Mucosa of descending colon (tissue), 3 donors: ENCODE data around the gene UBTF. TPM values are rescaled to one million over a fixed set of nuclear protein-coding genes. Genes with fewer than 3 reads are reported as not detected.

Experiments
- ATAC-seq: fragments of 200-7000 bp; cut with Tn5 transposase; one replicate; pipeline ENCODE4 v1.9.1; 2020; ENCODE audit warnings: mild to moderate bottlenecking, moderate library complexity
- DNase-seq, 3 donors: peaks; one replicate each; pipeline ENCODE4 v3.0.0-alpha.2; 2020
- H3K36me3 ChIP-seq: fragments of 200-600 bp; one replicate; pipeline ENCODE4 v1.8.0; 2021; ENCODE audit warnings: low read depth, mild to moderate bottlenecking
- H3K4me1 ChIP-seq: fragments of 200-600 bp; one replicate; pipeline ENCODE4 v1.8.0; 2021; ENCODE audit warnings: low read depth, mild to moderate bottlenecking
- H3K4me3 ChIP-seq: fragments of 200-600 bp; one replicate; pipeline ENCODE4 v1.8.0; 2021; ENCODE audit warnings: mild to moderate bottlenecking
- H3K9me3 ChIP-seq: fragments of 200-600 bp; one replicate; pipeline ENCODE4 v1.8.0; 2021; ENCODE audit warnings: mild to moderate bottlenecking
- CTCF ChIP-seq: fragments of 200-600 bp; IDR thresholded peaks from one replicate; pipeline ENCODE4 v1.8.0; 2022; ENCODE audit warnings: antibody characterized with exemption, mild to moderate bottlenecking
- intact Hi-C, 2 donors: fragments of 100-400 bp; cut with DNase I in 1 of 2; cut with micrococcal nuclease in 1 of 2; formaldehyde crosslinking; loops; one replicate each; pipeline versions ENCODE4 v1.11.0 to v1.11.1; 2022; cut with DNase I, micrococcal nuclease
- total RNA-seq, 3 donors: library from RNA; stranded (reverse); fragmentation: NEBNext Ultra II Directional in 2 of 3; extraction: Animal tissue kit (Norgen Biotek cat#: 25700) in 2 of 3; gene quantifications; one replicate each; pipeline versions ENCODE4 v1.2.1 to v1.2.4, GENCODE V29; 2021 to 2023
- donor health status: DM: no; HTN: no; CAD: no; lungs with moderate emphysema.
- donor health status: DM: no; HTN: no; CAD: no.
- donor health status: DM: no; HTN: yes; CAD: no.

UBTF gene
- total RNA-seq, 3 donors from 2014 or later, result 68.6 to 88.4 (median 73.4) TPM

DNA sequence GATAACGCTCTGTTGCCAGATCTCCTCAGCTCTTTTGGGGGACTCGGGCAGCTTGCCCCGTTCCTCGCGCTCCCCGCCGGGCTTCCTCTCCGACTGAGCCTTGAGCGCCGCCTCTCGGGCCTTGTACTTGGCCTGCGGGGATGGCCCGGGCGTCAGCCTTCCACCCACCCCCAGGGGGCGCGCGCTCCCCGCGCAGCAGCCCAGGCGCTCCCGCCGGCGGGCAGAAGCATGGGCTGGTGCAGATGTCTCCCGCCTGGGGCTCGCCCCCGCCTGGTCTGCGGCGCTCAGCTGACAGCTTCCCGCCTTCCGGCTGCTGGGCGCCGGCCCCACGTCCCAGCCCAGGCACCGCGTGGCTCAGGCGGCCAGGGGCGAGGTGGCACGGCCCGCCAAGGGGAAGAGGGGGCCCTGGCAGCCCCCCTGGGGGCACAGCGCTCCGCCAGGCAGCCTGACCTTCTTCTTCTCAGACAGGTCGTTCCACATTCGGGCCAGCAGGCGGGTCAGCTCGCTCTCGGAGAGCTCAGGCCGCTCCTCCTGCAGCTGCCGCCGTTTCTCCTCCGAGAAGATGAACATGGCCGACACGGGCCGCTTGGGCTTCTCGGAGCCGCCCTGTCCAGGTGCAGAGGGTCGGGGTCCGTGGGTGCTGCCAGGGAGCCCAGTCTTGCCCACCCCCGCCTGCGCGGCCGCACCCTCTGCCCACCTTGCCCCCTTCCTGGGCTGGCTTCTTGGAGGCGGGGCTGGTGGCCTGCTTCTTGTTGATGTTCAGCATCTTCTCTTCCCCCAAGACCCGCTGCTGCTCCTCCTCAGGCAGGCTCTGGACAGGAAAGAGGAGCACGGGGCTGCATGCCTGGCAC is 8.9 kb downstream of the UBTF start:
- H3K4me3 ChIP-seq, result no peak overlapping the region
- no peaks in the 10 kb centered on the region for H3K36me3 ChIP-seq
- peaks cover 13% of the 10 kb centered on the region for H3K4me1 ChIP-seq
- intact Hi-C loops, result loop anchor here (5.0 to 10.0 kb wide), 2 partner anchors 107 to 124 kb away; no protein-coding TSS in a partner anchor
- DNase-seq (peak; percentile 91 to 93 (median 92)), ATAC-seq (peak; percentile 97)
- no peaks in the 10 kb centered on the region for H3K9me3 ChIP-seq
- peak; percentile 99 for TF ChIP-seq CTCF

- Histone ChIP-seq H3K4me3 (no peak overlapping the region), H3K4me1 (peaks cover 13% of the 10 kb centered on the region), H3K36me3 (no peaks in the 10 kb centered on the region), H3K9me3 (no peaks in the 10 kb centered on the region)
- no peak for DNase-seq
- intact Hi-C loops, result loop anchor here (5.0 to 10.0 kb wide), 2 partner anchors 107 to 125 kb away; no protein-coding TSS in a partner anchor
- TF ChIP-seq CTCF, result no peak
- no peak for ATAC-seq
Measured at GRCh38 chr17:44209786-44210341, 9.6 kb downstream of the UBTF start.

GRCh38 chr17:44207743-44208142 is 11.7 kb downstream of the UBTF start:
- no peak for ATAC-seq
- H3K9me3 ChIP-seq, result no peaks in the 10 kb centered on the region
- intact Hi-C loops, result no loop called here
- DNase-seq, result no peak
- H3K36me3 ChIP-seq, result no peaks in the 10 kb centered on the region
- no peak overlapping the region for H3K4me3 ChIP-seq
- no peak for TF ChIP-seq CTCF
- peaks cover 17% of the 10 kb centered on the region for H3K4me1 ChIP-seq

DNA sequence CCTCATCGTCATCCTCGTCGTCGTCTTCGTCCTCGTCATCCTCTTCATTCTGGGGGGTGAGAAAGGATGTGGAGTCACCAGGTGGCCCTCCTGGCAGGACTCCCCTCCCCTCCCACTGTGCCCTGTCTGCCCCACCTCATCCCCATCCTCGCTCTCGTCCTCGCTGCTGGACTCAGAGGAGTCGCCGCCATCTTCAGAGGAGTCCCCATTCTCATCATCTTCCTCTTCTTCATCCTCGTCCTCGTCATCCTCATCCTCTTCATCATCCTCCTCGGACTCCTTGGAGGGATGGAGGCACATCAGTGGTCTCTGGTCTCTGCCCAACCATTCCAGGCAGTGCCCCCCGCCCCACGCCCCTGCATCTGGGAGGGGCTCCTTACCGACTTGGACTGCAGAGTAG is 12.2 kb downstream of the UBTF start:
- H3K36me3 ChIP-seq, result no peaks in the 10 kb centered on the region

DNA sequence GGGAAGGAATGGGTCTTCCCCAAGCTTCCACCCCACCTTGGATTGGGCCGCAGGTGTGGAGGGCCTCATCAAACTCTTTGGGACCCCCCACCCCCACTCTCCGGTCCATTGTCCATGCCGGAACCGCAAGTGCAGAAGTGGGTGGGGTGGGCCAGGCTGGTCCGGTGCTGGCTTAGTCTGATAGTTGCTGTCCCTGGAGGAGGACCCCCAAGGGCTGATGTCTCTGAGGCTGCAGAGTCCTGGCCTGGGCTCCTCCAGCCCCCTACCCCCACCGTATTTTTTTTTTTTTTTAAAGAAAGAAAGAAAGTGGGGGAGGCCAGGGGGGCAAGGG is 12.7 kb downstream of the UBTF start:
- TF ChIP-seq CTCF, result no peak
- H3K4me1 ChIP-seq, result peaks cover 17% of the 10 kb centered on the region
- H3K4me3 ChIP-seq, result no peak overlapping the region
- no peaks in the 10 kb centered on the region for H3K9me3 ChIP-seq
- no peak for ATAC-seq
- H3K36me3 ChIP-seq, result no peaks in the 10 kb centered on the region
- DNase-seq, result no peak
- intact Hi-C loops, result no loop called here

More for the DNA sequence above, 12.2 kb downstream of the UBTF start:
- DNase-seq, result no peak
- no peak for ATAC-seq
- H3K4me3 ChIP-seq, result no peak overlapping the region
- intact Hi-C loops, result no loop called here
- no peaks in the 10 kb centered on the region for H3K9me3 ChIP-seq
- TF ChIP-seq CTCF, result no peak
- H3K4me1 ChIP-seq, result peaks cover 17% of the 10 kb centered on the region
